Coronary artery (tissue), 2 donors: ENCODE measurements around the gene MTERF4.
A peak's percentile ranks its signal among the peaks of the same experiment; 100 is the strongest.

Experiments
- DNase-seq: peaks from one replicate; pipeline ENCODE4 v3.0.0-alpha.2; 2017; ENCODE audit warnings: low spot score
- H3K27ac ChIP-seq, 2 donors: fragments of 200-600 bp; sonication (generic); one replicate each; pipeline ENCODE4 v1.5.1; 2016 to 2019
- H3K4me3 ChIP-seq: fragments of 200-600 bp; sonication (generic); 2 replicates; pipeline ENCODE4 v1.5.1; 2016; ENCODE audit warnings: mild to moderate bottlenecking, moderate library complexity
- CTCF ChIP-seq: fragments of 200-600 bp; sonication (generic); IDR thresholded peaks from one replicate; pipeline ENCODE4 v1.5.1; 2019; ENCODE audit warnings: antibody characterized with exemption

Gene MTERF4

GRCh38 chr2:241102239-241102803 is at the start of gene MTERF4:
Gene MTERF4, minus strand, starts transcription at chr2:241102287. Its CDS starts 14 bp downstream, at chr2:241102273.
- Histone ChIP-seq H3K27ac (peak within 1 kb of the TSS; percentile 58 to 89), H3K4me3 (peak within 1 kb of the TSS; percentile 92)
- no peak for TF ChIP-seq CTCF
- peak; percentile 91 for DNase-seq

GRCh38 chr2:241150660-241151530 is 48.8 kb upstream of the MTERF4 start:
- no peak for DNase-seq
- Histone ChIP-seq H3K27ac (peak overlapping the region; percentile 73 to 87), H3K4me3 (peak overlapping the region; percentile 93)
- no peak for TF ChIP-seq CTCF

GRCh38 chr2:241149925-241150659 is 48.0 kb upstream of the MTERF4 start, which contains the start of gene PPP1R7:
Gene PPP1R7, plus strand, starts transcription at chr2:241150467. Its CDS starts 29 bp downstream, at chr2:241150496.
- H3K4me3 ChIP-seq = peak within 1 kb of the TSS; percentile 93
- peak within 1 kb of the TSS; percentile 73 to 87 for H3K27ac ChIP-seq
- no peak for TF ChIP-seq CTCF
- DNase-seq = peak; percentile 96

- DNase-seq = no peak
- no peak for TF ChIP-seq CTCF
- Histone ChIP-seq H3K27ac (peak overlapping the region in 1 of 2 donors; percentile 61), H3K4me3 (peak overlapping the region; percentile 93)
Measured at GRCh38 chr2:241149675-241149924, 47.5 kb upstream of the MTERF4 start.

- TF ChIP-seq CTCF = no peak
- peak; percentile 92 for DNase-seq
- H3K4me3 ChIP-seq = peak within 1 kb of the TSS; percentile 93
- H3K27ac ChIP-seq = peak within 1 kb of the TSS; percentile 73 to 87
Measured at GRCh38 chr2:241148891-241149674, 47.0 kb upstream of the MTERF4 start, which contains the start of gene PASK. Gene PASK, minus strand, starts transcription at chr2:241149472. Its CDS starts 6,440 bp downstream, at chr2:241143032.

- TF ChIP-seq CTCF = no peak
- H3K4me3 ChIP-seq = no peak overlapping the region
- H3K27ac ChIP-seq = no peak overlapping the region
- DNase-seq = no peak
Measured at GRCh38 chr2:241148239-241148638, 46.2 kb upstream of the MTERF4 start.
